HG03520 (cell line): ENCODE results near the gene ROGDI.

Source experiments
- ATAC-seq: cut with Tn5 transposase; IDR thresholded peaks from one replicate; pipeline ENCODE4 v1.9.1; 2021; ENCODE audit warnings: mild to moderate bottlenecking, moderate library complexity; ENCODE audit not compliant: unreplicated experiment

Gene ROGDI

GRCh38 chr16:4801962-4802658 lies at the start of gene ROGDI:
Gene ROGDI, minus strand, starts transcription at chr16:4802633. Its CDS starts 62 bp downstream, at chr16:4802571.
- ATAC-seq, result peak; percentile 41

GRCh38 chr16:4850211-4850610 lies 47.8 kb upstream of the ROGDI start:
- no peak for ATAC-seq

- no peak for ATAC-seq
These were observed 45.5 kb upstream of the ROGDI start for GRCh38 chr16:4847774-4848587.

- ATAC-seq, result peak; percentile 82
These were observed 44.7 kb upstream of the ROGDI start, which contains the start of the genes GLYR1 and UBN1 for GRCh38 chr16:4846901-4847773. Gene GLYR1, minus strand, starts transcription at chr16:4847288. Its CDS starts 23 bp downstream, at chr16:4847265. Gene UBN1, plus strand, starts transcription at chr16:4847481. Its CDS starts 5,437 bp downstream, at chr16:4852918.

GRCh38 chr16:4846503-4846900 lies 44.1 kb upstream of the ROGDI start:
- ATAC-seq, result peak; percentile 11

GRCh38 chr16:4840984-4841383 lies 38.6 kb upstream of the ROGDI start:
- no peak for ATAC-seq

GRCh38 chr16:4839942-4840341 lies 37.5 kb upstream of the ROGDI start:
- ATAC-seq, result no peak

- ATAC-seq, result no peak
These were observed 35.5 kb upstream of the ROGDI start for GRCh38 chr16:4837733-4838501.

GRCh38 chr16:4836727-4837126 lies 34.3 kb upstream of the ROGDI start:
- ATAC-seq, result no peak

- no peak for ATAC-seq
These were observed 31.2 kb upstream of the ROGDI start for GRCh38 chr16:4833584-4833983.

GRCh38 chr16:4832698-4833343 lies 30.4 kb upstream of the ROGDI start:
- no peak for ATAC-seq

GRCh38 chr16:4831616-4832015 lies 29.2 kb upstream of the ROGDI start:
- ATAC-seq, result no peak

GRCh38 chr16:4830408-4830807 lies 28.0 kb upstream of the ROGDI start:
- no peak for ATAC-seq

- ATAC-seq, result no peak
These were observed 26.3 kb upstream of the ROGDI start for GRCh38 chr16:4828567-4829321.

- no peak for ATAC-seq
These were observed 24.5 kb upstream of the ROGDI start for GRCh38 chr16:4826980-4827379.

- no peak for ATAC-seq
These were observed 24.1 kb upstream of the ROGDI start for GRCh38 chr16:4826526-4826925.

- ATAC-seq, result no peak
These were observed 22.8 kb upstream of the ROGDI start for GRCh38 chr16:4825196-4825595.

- no peak for ATAC-seq
These were observed 18.2 kb upstream of the ROGDI start for GRCh38 chr16:4820652-4821051.

GRCh38 chr16:4814542-4815173 lies 12.2 kb upstream of the ROGDI start:
- ATAC-seq, result no peak
